ENCODE results near the gene SCGB1D4. TPM values are rescaled to one million over a fixed set of nuclear protein-coding genes. Genes with fewer than 3 reads are reported as not detected.

SCGB1D4 gene
- total RNA-seq, 1 donor from 2014 or later = not detected

Other genes with a start within 250 kb of the SCGB1D4 start
- 13.3 and 17.7 TPM in 2 replicates for gene INCENP, start 175.1 kb downstream of the SCGB1D4 start, total RNA-seq
- not detected in 2 replicates for gene SCGB1D1, start 108.9 kb downstream of the SCGB1D4 start, total RNA-seq
- gene SCGB2A1, start 90.4 kb downstream of the SCGB1D4 start, total RNA-seq = not detected in 2 replicates
- gene SCGB1D2, start 56.8 kb downstream of the SCGB1D4 start, total RNA-seq = not detected in 2 replicates
- not detected in 2 replicates for gene SCGB2A2, start 28.9 kb downstream of the SCGB1D4 start, total RNA-seq
- 2.4 and 3.2 TPM in 2 replicates for gene ASRGL1, start 38.4 kb upstream of the SCGB1D4 start, total RNA-seq
- not detected in 2 replicates for gene SCGB1A1, start 120.0 kb upstream of the SCGB1D4 start, total RNA-seq
- gene AHNAK, start 247.7 kb upstream of the SCGB1D4 start, total RNA-seq = 305 and 378 TPM in 2 replicates